Dermis microvascular lymphatic vessel endothelial cell (primary cell): ENCODE measurements around the gene NEURL2. TPM values are rescaled to one million over a fixed set of nuclear protein-coding genes. Genes with fewer than 3 reads are reported as not detected.

Experiments used
- DNase-seq, 2 donors: peaks; one replicate each; pipeline versions ENCODE4 v3.0.0 to v3.0.0-alpha.2; 2010; ENCODE audit warnings: low read depth in 2 of 2
- total RNA-seq: library from RNA; depleted of rRNA; stranded (reverse); fragments of >200 nt; gene quantifications from 2 replicates; pipeline ENCODE4 v1.2.1, GENCODE V29; 2014

Gene NEURL2
- total RNA-seq, 1 donor from 2014 or later: 2.3 TPM

DNA sequence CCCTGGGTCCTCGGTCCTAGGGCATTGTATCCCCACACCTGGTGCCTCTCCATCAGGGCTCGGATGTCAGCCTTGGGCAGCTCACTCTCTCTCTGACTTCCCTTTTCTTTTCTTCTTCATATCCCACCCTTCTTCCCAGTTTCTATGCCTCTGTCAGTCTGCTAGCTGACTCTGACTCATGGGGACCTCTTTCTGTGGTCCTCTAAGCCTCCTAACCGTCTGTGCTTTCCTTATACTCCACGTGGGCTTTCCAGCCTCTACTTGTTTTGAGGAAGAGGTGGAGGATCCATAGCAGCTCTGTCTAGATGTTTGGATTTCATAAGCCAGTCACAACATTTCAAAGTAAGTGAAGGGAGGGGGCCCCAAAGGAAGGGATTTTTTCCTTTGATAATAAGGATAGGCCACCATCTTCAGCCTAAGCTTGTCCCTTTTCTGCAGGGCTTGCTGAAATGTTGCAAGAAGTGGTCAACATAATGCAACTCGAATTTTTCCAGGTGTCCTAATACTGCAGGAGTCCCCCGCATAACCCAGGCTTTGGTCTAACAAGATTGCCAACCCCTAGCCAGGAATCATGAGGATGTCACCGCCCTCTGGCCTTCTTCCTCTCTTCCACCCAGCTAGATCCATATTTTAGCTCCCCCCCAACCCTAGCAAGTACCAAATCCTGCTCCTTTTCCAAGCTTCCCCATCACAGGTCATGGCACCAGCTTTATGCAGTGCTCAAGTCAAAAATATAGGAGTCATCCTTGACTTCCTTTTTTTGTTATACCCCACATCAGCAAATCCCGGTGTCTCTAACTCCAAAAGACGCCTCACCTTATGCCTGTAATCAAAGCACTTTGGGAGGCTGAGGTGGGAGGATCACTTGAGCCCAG lies 29.7 kb upstream of the NEURL2 start:
- DNase-seq: peak in 1 of 2 donors; percentile 24

DNA sequence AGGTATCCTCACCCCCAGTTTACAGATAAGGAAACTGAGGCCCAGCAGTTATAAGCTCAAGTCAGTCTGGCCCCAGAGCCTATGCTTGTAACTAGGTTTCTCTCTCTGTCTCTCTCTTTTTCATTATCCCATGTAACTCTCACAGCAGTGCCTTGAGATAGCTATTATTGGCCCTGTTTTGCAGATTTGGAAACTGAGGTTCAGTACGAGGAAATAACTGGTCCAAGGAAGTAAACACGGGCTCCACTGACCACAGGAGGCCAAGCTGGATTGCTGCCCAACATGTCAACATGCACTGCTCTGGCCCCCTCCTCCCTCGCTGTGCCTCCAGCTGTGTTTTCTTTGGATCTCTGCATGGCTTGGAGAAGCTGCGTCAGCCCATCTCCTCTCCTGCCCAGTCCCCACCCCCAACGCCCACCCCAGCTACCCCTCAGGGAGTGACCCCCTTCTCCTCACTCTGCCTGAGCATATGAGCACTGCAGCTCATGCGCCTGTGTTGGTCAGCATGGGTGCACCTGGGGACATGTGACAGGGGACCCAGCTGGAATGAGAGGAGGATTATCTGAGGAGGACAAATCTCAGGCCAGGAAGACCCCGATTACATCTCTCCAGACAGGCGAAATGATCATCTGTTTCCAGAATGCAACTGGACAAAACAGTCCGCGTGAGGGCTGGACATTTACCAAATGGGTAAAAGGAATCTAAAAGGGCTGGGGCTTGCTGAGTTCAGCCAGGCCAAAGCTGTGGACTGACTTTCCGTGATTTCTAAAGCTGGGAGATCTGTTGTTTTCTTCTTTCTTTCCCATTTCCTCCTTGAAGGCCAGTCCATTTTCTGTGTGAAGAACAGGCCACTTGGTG lies 28.8 kb upstream of the NEURL2 start:
- DNase-seq: peak; percentile 47 to 90

DNA sequence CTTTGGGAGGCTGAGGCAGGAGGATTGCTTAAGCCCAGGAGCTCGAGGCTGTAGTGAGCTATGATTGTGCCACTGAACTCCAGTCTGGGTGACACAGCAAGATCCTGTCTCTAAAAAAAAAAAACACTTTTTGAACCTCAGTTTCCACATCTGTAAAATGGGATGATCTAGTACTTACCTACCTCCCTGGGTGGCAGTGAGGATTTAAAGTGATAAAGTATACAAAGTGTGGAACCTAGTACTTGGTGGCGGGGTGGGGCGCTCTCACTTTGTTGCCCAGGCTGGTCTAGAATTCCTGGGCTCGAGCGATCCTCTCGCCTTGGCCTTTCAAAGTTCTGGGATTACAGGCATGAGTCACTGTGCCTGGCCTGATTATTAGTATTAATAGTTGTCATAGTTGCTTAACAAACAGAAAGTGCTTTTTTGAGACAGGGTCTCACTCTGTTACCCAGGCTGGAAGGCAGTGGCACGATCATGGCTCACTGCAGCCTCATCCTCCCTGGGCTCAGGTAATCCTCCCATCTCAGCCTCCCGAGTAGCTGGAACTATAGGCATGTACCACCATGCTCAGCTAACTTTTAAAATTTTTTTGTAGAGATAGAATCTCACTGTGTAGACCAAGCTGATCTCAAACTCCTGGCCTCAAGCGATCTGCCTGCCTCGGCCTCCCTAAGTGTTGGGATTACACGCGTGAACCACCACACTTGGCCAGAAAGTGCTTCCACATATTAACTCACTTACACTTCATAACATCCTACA lies 27.9 kb upstream of the NEURL2 start:
- no peak for DNase-seq

DNA sequence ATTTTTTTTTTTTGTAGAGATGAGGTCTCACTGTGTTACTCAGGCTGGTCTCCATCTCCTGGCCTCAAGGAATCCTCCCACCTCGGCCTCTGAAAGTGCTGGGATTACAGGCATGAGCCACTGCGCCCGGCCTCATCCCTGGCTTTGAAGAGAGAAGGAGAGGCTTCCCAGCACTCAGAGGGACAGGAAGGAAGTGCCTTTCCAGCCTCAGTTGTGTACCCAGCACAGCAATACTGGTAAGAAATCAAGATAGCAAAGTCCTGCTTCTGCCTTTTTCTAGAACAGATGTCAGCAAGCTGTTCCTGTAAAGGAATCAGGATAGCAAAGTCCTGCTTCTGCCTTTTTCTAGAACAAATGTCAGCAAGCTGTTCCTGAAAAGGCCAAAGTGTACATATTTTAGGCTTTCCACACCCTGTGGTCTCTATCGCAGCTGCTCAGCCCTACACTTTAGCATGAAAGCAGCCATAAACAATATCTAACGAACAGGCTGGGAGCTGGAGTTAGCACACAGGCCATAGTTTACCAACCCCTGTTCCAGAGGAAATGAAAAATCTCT lies 27.3 kb upstream of the NEURL2 start:
- no peak for DNase-seq

DNA sequence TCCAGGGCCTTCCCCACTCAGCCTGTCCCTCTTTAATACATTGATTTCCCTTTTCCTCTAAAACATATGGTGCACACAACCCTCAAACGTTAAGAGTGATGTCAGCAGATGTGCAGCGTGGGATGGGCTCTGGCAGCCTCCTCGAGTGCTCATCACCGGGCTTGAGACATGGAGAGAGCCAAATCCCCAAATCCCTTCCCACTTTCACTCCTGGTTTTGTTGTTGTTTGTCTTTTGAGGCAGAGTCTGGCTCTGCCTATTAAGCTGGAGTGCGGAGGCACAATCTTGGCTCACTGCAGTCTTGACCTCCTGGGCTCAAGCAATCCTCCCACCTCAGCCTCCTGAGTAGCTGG lies 26.8 kb upstream of the NEURL2 start:
- DNase-seq: no peak

DNA sequence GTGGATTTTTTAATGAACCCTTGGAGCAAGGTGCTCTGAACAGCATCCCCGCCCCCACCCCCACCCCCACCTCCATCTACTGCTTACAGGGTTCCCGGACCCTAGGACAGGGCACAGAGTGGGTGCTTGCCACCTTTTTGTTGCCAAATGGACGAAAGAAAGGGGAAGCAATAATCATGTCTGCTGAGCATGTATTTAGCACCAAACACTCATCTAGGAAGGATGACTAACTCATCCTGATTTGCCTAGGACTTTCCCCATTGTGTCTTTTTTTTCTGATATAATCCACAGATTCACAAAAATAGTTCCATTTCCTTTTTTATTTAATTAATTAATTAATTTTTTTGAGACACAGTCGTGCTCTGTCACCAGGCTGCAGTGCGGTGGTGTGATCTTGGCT lies 22.1 kb upstream of the NEURL2 start:
- peak in 1 of 2 donors; percentile 80 for DNase-seq

DNA sequence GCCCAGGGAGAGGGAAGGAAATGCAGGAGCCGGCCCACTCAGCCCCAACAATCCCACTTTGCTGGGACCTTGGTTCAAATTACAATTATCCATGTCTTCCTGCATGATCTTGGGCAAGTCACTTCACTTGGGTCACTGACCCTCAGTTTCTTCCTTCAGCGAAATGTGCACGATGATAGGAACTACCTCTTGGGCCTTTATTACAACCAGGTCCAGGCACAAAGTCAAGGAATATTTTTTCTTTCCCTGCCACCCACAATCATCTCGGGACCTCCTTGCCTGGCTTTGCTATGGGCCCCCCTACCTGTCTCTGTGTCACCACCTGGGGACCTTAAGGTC lies 21.3 kb upstream of the NEURL2 start:
- no peak for DNase-seq

DNA sequence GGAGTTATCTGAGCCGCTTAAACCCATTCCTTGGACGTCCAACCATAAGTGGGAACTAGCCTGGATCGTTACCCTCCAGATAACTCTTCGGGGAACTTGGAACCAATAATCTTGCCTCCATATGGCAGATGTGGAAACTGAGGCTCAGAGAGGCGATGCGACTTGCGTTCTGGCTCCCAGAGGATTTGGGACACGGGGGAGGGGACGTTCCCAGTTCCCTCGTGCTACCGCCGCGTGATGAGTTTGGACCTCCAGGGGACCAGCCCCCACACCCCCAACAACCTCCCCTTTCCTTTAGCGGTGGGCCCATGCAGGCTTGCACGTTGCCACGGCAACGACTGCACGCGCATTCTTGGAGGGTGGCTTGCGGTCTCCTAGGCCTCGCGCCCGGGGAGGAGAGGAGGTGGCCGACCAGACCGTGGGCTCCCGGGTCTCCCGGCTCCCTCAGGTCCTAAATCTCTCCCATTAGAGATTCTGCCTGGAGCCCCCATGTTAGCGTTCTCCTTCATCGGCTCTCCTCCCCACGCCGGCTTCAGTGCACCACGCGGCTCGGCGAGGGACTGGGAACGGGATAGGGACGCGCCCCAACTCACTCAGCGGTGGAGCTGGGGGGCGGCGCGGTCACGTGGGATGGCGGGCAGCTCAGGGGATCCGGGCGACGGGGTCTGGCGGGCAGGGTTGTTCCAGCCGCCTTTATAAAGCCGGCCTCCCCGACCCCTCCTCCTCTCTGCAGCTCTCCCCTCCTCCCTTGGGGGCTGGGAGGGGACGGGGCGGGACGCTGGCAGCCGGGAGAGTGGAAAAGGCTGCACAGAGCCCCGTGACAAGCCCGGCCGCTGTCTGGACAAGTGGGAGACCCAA lies 20.7 kb upstream of the NEURL2 start, which contains the start of gene PLTP:
PLTP (minus strand) TSS at position 670 of the 858 bp plus-strand sequence. CDS start 703 bp downstream, outside the sequence.
- DNase-seq: peak in 1 of 2 donors; percentile 60

DNA sequence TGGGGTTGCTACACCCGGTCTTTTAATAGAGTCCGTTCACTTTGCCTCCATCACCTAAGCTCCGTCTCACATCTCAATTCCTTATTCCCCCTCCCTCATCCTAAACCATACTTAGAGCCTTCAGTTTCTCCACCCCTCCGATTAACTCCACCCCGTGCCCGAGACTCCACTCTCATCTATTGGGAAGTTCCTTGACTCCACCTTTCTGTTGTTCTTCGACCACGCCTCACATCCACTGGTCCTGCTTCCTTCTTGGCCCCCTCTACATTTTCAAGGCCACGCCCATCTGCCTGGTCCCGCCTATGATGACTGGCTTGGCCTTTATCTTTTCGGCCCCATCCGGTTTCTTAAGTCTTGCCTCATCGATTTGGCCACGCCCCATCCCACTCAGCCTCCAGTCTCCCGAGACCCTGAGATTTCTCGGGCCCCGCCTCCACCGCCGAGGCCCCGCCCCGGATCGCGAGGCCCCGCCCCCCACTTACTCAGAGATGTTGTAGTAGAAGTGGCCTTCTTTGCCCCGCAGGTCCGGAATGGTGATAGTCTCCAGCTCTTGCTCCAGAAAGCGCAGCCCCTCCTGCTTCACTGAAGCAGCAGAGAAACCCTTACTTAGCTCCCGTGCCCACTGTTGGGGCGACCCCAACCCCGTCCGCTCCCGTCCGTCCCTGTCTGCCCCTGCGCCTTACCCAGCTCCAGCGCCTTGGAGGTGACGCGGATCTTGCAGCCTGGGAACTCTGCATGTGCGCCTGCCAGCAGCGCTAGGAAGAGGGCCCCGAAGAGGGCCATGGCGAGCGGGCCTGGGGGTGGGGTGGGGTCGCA lies 19.9 kb upstream of the NEURL2 start:
- DNase-seq: peak in 1 of 2 donors; percentile 97

DNA sequence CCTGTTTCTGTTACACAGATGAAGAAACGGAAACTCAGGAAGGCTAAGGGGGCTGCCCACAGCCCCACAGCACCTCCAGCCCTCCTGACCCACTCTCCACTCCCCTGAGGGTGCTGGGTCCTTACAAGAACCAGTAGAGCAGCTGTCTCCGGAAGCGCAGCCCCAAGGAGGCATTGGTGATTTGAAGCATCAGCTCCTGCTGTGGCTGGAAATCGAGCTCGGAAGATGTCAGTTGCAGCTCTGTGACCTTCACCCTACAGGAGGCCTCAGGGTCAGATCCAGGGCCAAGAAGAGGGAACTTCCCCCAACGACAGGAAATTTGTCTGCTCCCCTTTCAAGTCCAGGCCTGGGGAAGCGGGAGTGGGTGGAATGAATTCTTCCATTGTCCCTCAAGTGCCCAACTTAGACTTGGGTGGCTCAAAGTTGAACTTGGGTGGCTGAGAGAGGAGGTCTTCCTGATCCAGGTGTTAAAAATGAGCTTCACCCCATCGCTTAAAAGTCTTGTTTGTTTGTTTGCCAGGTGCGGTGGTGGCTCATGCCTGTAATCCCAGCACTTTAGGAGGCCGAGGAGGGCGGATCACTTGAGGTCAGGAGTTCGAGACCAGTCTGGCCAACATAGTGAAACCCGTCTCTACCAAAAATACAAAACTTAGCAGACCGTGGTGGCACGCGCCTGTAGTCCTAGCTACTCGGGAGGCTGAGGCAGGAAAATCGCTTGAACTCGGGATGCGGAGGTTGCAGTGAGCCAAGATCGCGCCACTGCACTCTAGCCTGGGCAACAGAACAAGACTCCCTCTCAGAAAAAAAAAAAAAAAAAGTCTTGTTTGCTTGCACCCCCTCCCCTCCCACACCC lies 19.0 kb upstream of the NEURL2 start:
- DNase-seq: no peak

DNA sequence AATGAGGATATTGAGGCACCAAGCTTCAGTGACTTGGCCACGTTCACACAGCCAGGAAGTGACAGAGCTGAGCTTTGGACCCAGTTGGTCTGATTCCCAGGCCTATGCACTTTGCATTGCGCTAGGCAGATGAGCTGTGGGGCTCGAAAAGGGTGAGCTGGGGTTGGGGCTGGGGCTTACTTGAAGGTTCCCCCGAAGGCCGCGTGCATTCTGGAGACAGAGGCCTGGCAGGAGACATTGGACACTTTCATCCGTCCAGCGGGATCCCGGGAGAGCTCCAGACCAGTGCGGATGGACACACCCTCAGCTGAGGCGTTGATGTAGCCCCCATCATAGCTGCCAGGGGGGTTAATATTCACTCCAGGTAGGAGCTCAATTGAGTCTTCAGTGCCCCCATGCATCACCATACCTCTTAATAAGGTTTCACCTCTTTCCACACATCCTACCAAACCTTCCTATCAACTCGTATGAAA lies 18.4 kb upstream of the NEURL2 start:
- DNase-seq: no peak

DNA sequence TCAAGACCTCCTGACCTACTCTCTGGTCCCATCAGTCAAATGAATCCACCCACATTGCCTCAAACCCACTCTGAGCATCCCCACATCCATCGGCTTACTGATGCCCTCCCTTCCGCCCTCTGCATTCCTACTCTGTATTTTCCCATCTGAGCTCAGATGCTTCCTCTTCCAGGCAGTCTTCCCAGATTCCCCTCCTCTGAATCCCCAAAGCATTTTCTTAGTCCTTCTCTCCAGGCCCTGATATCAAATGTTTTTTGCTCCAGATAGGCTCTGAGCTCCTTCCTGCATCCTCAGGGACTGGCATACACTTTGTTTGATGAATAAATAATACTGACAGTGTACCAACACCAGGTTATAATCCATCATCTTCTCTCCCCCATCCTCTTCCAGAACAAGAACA lies 17.1 kb upstream of the NEURL2 start:
- no peak for DNase-seq

DNA sequence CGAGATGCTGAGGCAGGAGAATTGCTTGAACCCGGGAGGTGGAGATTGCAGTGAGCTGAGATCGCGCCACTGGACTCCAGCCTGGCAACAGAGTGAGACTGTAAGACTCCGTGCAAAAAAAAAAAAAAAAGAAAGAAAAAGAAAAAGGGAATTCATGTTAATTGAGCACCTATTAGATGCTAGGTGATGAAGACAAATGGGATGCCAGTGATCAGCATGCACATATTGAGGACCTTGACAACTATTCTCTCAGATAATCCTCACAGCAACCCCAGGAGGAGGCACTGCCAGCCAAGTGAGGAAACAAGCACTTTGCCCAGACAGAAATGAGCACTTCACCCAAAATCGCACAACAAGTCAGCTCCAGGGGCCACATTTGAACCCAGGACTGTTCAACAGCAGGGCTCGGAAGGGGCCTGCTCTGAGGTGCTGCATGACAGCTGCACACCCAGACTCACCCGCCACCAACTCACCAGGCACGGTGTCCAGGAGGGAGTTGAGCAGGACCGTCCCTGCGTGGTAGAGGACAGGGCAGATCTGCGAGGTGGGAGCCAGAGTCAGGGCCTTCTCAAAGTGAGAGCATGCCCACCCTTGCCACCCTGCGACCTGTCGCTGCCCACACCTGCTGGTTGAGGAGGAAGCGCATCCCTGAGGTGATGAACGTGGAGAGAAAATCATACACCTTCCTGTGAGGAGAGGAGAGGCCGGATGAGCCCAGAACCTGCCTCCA lies 16.4 kb upstream of the NEURL2 start:
- no peak for DNase-seq

DNA sequence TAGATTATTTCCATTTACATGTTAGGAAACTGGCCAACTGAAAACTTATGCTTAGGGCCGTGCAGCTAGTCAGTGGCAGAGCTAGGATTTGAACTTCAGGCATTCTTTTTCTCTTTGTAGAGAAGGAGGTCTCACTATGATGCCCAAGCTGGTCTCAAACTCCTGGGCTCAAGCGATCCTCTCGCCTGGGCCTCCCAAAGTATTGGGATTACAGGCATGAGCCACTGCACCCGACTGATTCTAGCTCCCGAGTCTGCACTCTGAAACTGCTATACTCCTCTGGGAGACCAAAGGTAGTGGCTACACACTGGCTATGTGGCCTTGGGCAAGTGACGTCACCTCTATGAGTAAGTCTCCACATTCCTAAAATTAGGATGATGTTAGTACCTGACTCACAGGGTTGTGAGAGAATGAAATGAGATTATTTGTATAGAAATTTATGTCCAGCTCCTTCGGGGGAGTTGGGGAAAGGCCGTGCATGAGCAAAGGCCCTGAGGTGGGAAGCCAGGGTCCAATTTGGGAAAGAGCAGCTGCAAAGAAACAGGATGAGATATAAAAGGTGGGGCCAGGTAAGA lies 14.6 kb upstream of the NEURL2 start:
- DNase-seq: no peak

DNA sequence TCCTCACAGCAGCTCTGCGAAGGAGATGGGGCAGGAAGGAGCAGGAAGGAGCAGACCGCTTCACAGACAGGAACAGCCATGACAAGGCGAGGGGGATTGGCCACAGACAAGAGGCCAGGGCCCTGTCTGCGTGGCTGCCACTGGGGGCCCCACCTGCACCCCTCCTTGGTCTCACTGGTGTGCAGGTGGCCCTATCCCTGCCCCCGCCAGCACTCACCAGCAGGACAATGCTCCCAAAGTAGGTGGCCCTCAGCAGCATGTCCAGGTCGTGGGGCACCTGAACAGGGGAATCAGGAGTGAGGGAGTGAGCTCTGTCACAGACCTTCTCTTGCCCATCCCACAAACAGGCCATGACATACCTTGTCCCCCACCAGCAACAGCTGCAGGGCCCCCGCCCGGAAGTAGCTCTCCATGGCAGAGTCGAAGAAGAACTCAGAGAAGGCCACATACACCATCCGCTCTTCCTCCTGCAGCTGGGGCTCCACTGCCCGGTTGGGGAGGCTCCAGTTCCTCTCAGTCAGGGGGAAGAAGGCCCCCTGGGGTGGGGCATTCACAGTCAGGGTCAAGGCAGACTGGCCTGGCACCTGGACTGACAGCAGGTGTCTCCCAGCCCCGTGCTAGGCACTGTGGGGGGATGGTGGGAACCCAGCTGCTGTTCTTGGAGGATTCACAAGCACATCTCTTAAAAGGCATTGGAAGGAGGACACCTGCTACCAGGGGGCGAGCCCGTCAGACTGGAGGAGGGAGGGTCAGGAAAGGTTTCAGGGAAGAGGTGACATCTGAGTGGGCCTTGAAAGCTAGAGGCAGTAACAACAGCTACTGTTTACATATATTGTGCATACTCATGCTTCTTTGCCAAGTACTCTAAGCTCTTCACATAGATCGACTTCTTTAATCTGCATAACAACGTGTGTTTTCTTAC lies 13.8 kb upstream of the NEURL2 start:
- DNase-seq: no peak

DNA sequence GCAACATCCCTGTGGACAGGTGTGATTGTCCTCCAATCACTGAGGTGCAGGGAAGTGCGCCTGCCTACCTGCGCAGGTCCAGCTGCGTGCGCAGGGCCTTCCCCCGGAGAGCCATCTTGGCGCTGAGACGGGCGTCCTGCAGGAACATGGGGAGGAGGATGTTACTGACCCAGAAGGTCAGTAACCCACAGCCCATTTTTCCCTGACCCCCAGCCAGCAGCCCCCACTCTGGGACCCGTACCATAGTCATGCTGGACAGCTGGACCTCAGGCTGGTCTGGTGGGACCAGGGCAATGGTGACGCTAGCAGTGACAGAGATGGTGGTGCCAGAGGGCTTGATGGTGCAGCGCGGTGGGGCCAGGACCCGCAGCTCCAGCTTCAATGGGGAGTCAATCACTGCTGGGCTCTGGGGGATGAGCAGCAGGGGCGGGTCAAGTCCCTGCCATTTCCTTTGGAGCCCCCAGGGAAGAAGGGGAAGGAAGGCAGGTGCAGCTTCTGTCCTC lies 11.2 kb upstream of the NEURL2 start:
- DNase-seq: no peak
